GM21737 (cell line): Measurements from ENCODE around the gene ZBTB7C.

Experiments used
- ATAC-seq: cut with Tn5 transposase; IDR thresholded peaks from one replicate; pipeline ENCODE4 v1.9.1; 2021; ENCODE audit warnings: mild to moderate bottlenecking, moderate library complexity; ENCODE audit not compliant: unreplicated experiment

Gene ZBTB7C

DNA sequence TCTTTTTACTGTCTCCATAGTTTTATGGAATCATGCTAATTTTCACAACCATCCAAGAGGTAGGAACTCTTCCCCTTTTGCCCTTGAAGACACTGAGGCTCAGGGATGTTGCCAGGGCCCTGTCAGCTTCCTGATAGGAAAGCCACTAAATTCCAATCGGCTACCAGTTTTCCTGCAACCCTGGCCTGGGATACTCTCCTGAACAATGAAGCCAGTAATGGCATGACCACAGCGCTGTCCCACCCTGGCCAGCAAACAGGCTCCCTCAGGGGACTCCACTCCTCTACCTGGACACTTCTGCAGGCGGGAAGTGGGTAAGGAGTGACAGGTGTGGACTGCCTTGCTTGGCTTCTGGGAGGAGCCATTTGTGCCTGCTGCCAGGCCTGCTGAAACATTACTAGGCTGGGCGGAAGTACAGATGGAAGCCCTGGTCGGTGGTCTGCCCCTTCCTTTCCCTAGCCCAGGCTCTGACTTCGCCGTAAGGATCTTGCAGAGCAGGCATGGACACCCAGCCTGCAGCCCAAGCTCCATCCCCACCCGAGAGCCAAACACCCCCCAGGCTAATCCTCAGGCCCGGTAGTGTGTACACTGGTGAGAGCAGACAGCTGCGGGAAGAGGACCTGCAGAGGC lies 400.0 kb downstream of the ZBTB7C start:
- ATAC-seq = no peak

DNA sequence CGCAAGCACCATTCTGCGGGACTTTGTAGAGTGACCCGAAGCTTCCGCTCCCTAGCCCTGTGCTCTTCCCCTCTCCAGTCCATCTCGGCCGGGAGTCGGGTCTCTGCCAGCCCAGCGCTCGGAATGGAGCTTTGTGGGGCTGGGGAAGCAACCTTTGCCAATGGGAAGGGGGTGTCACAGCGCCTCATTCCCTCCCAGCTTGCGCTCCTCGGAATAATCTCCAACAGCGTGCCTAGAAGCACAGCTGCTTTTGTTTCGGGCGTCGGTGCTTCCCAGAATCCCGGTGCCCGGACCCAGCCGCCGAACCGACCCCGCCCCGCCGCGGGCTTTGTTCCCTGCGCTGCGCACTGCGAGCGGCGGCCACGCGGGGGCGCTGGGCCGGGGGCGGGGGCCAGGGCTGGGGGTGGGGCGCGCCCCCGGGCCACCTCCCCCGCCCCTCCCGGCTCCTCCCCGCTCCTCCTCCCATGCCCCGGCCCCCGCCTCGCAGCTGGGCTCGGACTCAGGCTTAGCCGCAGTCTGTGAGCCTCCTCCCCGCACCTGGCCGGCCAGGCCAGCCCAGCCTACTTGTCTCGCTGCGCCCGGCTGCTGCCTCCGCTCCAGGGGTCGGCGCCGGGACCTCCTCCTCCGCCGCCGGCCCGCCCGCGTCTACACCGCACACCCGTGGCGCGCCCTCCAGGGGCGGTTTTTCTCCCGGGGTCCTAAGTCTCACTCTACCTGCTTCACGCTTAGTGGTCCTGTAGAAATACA lies 401.1 kb downstream of the ZBTB7C start:
- ATAC-seq = no peak

DNA sequence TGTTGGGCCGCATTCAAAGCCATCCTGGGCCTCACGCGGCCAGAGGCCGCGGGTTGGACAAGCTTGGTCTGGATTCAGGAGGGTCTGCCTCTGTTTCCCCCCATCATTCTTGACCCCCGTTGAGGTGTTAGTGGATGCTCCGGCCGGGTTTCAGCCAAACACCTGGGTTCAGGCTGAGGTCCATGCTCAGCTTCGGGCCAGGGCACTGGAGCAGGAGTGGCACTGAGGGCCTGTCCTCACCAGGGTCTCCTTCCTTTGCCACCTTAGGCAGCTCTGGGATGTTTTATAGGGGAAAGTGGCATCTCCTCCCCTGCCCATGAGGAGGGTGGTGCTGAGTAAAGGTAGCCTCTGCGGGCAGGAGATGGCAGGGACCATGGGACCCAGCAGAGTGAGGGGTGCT lies 401.8 kb downstream of the ZBTB7C start:
- ATAC-seq = no peak

DNA sequence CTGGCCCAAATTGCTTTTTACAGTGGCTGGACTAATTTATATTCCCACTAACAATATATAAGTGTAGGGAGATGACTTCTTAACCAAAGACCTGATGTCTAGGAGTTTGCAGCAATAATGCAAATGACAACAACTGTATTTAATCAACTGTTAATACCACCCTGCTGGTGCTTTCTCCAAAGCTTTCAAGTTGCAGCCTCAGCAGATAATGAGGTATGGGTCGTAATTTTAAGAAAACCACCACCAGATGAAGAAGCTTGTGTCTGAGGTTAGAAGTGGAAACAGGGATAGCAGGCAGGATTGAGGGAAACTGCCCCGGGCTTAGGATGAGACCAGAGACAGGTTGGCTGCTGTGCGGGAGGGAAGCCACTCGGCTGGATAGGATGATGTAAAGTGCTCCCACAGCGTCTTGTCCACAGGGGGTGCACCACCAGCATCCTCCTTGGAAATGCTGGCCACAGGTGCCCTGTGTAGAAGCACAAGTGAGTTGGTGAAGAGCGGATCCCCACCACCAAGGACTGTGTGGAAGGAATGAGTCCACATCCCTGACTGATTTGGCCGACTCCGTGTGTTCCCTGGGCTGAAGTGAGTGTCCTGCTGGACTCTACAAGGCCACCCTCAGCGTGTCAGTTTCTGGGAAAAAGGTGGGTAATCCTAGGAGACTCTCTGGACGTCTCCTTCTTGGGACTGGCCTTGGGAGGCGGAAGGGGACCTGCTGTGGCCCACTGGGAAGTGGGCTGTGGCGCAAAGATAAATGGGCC lies 402.6 kb downstream of the ZBTB7C start:
- no peak for ATAC-seq

DNA sequence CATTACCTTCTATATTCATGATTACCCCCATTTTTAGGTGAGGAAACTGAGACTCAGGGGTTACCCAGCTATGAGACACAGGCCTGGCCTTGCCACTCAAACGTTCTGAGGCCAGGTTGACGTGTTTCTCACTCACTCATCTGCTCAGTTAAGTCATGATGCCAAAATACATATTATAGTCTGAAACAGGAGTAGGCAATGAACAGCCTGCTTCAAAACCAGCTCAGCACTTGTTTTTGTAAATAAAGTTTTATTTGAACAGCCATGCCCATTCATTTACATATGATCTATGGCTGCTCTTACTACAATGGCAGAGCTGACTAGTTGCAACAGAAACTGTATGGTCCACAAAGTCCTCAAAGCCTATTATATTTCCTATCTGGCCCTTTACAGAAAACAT lies 404.6 kb downstream of the ZBTB7C start:
- no peak for ATAC-seq

DNA sequence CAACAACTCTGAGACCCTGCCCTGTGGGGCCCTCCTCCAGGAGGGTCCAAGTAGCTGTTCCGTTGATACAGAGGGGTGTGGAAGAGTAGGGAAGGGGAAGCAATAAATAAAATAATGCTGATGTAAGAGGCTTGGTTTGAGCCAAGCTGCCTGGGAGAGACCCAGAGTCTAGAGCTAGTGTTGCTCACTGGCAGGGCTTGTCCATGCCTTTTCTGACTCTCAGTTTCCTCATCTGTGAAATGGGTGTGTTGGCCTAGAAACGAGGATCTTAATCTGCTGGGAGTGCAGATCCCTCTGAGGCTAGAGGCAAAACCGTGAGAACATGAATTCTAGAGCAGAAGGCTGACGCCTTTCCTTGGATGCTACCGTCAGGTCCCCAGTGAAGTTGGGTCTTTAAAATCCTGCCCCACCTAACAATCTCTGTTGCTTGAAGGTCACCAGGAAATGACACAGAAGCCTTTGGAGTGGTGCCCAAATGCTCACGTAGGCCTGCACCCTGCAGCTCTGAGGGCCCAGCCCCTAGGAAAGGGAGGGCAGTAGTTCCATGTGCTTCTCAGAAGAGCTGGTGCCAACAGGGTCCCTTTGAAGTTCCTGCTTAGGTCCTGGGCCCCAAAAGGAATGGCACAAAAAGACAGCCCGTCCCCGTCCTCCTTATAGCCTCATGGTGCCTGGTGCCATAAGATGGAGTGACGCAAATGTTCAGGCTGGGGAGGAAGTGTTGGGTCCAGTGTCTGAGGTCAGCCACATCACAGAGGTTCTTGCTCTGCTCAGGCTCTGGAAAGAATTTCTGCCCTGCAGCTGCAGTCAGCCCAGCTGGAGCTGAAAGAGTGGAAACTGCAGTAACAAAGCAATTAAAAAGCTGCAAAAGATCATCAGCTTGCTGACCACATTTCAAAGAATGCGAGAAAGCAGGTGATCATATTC lies 405.5 kb downstream of the ZBTB7C start:
- no peak for ATAC-seq

DNA sequence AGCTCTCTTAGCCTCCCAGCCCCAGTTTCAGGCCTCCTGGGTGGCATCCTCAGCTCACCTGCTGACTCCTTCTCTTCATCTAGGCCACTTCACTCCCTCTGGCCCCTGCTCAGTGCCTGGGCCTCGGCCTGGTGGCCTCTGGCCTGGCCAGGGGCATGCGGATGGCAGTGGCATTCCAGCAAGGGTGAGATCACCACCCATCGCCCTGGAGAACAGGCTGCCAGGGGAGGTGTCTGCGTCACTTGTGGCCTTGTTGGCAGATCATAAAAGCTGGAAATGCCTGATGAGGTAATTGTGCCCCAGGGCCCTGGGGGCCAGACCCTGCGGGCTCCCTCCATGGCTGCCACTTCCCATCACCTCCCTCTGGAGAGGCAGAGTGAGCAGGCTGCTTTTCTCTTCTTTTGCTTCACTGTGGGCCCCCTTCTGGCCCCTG lies 406.2 kb downstream of the ZBTB7C start:
- no peak for ATAC-seq

DNA sequence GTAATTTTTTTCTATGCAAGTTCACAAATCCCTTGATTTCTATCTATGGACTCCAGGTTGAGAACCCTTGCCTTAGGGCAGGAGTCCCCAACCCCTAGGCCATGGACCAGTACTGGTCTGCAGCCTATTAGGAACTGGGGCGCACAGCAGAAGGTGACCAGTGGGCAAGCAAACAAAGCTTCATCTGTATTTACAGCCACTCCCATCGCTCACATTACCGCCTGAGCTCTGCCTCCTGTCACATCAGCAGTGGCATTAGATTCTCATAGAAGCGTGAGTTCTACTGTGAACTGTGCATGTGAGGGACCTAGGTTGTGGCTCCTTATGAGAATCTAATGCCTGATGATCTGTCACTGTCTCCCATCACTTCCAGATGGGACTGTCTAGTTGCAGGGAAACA lies 408.5 kb downstream of the ZBTB7C start:
- no peak for ATAC-seq

DNA sequence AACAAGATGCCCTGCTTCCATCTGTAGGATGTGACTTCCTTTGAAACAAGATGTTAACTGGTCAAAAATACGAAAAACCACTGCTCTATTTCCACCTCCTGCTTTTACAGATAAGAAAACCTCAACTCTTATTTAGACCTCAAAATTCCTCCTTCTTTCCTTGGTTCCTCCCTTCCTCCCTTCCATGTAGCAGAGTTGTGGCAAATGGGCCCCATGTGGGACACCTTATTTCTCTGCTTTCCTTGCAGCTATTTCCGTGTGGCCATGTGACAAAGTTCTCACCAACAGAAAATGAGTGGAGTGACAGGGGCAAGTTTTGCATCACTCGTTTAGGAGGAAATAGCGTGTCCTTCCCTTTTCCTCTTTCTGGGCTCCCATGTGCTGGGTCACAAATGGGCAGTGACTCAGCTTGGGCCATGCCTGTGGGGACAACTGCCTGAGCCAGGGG lies 409.4 kb downstream of the ZBTB7C start:
- ATAC-seq = no peak

DNA sequence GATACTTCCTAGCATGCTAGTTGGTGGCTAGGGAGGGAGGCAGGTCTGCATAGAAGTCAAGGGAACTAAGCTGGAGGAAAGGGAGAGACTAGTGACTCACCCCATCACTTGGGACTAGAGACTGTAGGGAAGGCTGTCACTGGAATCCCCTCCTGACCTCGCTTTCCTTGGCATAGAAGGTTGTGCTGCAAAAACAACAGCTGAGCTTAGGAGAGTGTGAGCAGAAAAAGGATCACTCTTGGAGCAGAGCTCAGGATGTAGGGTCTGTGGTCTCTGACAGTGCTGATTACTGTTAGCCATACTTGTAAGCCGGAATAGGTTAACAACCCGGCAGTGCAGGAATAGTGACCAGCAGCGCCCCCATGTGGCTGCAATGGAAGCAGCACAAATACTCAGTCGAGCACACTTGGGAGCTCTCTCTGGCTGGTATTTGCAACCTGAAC lies 411.8 kb downstream of the ZBTB7C start:
- no peak for ATAC-seq

DNA sequence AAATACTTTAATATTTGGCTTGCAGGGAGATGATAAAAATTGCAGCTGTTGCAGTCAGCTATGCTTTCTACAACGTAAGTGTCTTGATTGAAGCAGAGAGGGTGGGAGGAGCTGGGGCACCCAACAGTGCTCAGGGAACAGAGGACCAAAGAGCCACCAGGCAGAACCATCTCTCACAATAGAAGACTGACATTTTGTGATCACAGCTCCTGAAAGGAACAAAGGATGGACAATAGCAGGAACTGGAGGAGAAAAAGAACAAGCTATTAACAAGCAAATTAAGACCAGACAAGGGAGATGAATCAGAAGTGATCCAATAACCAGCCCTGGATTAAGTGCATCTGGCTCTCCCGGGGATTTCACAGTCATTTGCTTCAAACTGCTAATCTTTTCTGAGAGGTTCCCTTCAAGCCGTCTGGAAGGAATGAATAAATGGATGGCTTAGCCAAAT lies 413.1 kb downstream of the ZBTB7C start:
- ATAC-seq = no peak

DNA sequence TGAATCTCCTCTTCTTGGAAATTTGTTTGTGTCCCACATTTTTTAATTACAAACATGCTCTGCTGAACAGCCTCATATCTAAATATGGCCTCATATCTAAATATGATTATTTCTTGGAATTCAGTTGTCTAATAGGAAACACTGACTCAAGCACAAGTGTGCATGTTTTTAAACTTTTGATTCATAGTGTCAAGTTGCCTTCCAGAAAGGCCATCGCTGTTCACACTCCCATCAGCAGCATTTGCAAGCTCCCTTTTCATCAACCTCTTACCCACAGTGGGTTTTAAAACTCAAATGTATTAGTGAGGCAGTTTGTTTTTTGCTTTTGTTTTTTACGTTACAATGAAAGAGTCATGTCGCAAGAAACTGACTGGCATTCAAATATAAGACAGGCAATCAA lies 413.5 kb downstream of the ZBTB7C start:
- no peak for ATAC-seq

DNA sequence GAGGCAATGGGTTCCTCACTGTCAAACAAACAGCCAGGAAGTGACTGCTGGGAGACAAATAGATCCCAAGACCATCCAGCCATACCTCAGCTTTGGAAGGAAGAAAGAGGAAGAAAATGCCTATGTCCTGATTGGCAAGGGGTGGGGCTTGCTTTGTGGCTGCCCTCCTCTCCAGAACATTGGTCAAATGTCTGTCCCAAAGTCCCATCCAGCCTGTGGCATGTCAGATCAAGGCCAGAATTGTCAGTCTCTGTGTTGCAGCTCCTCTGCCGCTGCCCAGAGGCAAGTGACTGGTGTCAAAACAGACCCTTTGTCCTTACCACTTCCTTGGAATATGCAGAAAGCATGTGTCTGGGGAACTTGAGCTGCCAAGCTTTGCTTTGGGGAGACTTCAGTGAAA lies 415.8 kb downstream of the ZBTB7C start:
- no peak for ATAC-seq

DNA sequence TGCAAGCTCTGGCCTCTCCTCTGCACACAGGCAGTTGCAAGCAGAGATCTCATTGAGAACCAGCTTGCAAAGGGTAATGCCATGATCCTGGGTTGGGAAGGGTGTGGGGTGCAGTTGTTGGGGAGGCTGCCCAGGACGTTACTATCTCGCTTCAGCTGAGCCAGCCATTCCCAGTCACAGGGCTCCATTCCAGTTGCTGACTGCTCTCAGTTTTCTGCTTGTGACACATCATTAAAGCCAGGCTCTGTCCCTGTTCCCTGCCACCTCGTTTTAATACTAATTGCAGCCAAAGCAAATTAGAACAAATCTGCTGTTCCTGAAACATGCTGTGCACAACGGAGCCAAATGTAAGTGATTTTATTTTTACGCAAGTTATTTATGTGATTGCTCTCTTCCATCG lies 416.2 kb downstream of the ZBTB7C start:
- no peak for ATAC-seq

DNA sequence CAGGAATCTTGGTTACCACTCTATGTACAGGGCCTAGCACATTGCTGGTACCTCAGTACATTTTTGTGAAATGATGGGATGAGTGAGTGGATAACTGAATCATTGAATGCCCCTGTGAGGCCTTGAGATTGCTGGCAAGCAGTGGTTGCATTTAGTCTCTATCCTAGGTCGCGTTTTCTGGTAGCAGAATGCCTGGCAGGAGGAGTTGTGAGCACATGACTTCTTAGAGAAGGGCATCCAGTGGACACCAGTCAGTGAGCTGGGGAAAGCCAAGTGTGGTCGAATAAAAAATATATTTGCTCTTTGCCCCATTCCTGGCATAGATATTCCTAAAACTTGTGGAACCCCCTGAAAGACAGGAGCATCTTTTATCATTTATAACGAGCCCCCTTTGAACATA lies 416.9 kb downstream of the ZBTB7C start:
- ATAC-seq = no peak

DNA sequence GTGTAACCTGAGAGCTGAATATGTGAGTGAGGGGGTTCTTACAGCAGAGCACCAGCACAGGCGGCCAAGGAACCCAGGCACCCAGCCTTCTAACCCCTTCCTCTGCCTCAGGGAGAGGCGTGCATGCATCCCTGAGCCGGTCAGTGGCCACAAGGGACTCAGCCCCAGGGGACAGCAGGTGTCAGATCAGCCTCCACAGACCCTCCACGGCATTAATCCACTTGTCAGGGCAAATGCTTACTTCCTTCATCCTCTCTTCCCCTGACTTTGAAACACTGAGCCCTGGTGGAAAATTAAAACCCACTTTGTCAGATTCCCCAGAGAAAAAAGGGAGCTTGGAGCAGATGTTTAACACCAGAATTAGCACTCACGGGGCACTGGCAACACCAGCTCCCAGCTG lies 418.2 kb downstream of the ZBTB7C start:
- ATAC-seq = no peak

DNA sequence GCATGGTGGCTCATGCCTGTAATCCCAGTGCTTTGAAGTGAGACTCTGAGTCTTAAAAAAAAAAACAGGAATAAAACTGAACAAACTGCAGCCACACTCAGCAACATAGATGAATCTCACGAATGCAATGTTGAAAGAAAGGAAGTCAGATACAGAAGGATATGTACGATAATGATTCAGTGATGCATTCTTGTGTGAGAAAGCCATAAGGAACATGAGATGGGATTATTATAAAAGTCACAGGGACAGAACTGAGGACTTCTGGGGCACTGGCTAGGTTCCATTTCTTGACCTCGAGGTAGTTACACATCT lies 421.8 kb downstream of the ZBTB7C start:
- no peak for ATAC-seq

DNA sequence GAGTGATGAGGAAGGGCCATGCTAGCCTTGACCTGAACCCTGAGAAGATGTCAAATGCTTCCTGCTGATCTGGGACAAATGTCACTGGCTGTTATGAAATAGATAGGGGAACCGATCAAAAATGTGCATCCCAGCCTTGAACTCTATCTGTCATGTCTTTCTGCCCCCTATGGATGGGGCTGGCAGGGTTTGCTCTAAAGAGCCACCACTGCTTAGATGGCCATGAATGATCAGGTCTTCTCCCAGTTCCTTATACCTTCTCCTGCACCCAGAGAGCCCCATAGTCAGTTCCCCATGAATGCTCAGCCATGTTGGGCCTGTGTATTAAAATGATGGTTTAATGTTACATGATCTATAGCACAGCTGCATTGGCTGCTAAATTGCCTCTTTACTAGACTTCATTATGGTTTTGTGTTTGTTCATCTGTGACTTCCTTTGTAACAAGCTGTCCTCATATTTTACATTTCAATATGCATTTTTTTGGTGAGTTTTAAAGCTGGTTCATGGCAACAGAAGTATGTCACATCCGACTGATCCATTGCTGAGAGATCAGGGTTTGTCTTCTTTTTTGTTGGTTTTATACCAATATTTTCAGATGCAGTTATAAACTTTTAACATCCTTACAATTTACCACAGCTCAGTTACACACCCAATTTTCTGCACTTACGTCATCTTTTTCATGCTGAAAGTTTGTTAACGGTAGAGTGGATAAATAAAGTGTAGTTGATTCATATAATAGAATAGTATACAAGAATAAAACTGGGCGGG lies 422.4 kb downstream of the ZBTB7C start:
- ATAC-seq = no peak

DNA sequence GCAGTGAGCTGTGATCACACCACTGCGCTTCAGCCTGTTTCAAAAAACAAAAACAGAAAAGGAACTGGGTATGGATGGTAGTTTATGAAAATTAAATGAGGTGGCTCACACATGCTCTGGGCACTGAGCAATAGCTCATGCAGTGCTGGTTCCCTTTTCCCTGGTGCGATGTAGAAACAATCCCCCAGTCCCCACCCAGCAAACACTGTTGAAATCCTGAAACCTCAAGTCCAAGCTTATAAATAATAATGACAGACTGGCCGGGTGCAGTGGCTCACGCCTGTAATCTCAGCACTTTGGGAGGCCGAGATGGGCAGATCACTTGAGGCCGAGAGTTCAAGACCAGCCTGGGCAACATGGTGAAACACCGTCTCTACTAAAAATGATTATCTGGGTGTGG lies 423.3 kb downstream of the ZBTB7C start:
- no peak for ATAC-seq

DNA sequence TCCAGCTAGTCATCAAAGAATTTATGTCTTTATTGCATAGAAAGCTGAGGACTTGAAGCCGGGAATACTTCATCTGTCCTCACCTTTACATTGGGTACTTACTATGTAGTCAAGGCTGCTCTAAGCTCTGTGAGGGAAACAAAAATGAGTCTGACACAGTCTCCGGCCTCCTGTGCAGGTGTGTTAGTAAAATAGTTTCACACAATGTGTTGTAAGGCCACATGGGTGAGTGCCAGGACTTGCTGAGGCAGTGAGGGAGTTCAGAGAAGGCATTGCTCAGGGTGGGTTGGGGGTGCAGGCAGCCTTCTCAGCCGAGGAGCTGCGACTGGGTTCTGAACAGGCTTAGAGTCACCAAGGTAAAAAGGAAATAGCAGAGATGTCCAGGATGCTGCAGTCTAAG lies 424.2 kb downstream of the ZBTB7C start:
- ATAC-seq = no peak
